ENCODE results near the gene MYCT1.
"Not testable (repeated sequence)": the region's sequence is repeated elsewhere in the genome, so short reads cannot be mapped to it uniquely, and the experiment has no call there.

Gene MYCT1

GRCh38 chr6:152697634-152698033 is at the start of gene MYCT1:
MYCT1 (plus strand) TSS chr6:152697897; CDS start chr6:152697903, 6 bp downstream.
- DNase-seq: no peak

- DNase-seq: peak in 1 of 14 donors; percentile 75
Measured at GRCh38 chr6:152648105-152648504, 49.6 kb upstream of the MYCT1 start.

- no peak for DNase-seq
Measured at GRCh38 chr6:152651986-152652385, 45.7 kb upstream of the MYCT1 start.

- no peak for DNase-seq
Measured at GRCh38 chr6:152661776-152662175, 35.9 kb upstream of the MYCT1 start.

- DNase-seq: peak in 1 of 14 donors; percentile 48
Measured at GRCh38 chr6:152669895-152670294, 27.8 kb upstream of the MYCT1 start.

- DNase-seq: no peak
Measured at GRCh38 chr6:152671171-152671570, 26.5 kb upstream of the MYCT1 start.

GRCh38 chr6:152673236-152673635 is 24.5 kb upstream of the MYCT1 start:
- no peak for DNase-seq

- DNase-seq: no peak
Measured at GRCh38 chr6:152680151-152680550, 17.5 kb upstream of the MYCT1 start.

- no peak for DNase-seq
Measured at GRCh38 chr6:152680879-152681517, 16.7 kb upstream of the MYCT1 start.

- no peak for DNase-seq
Measured at GRCh38 chr6:152682141-152682540, 15.6 kb upstream of the MYCT1 start.

GRCh38 chr6:152682935-152683334 is 14.8 kb upstream of the MYCT1 start:
- DNase-seq: not testable (repeated sequence)

- DNase-seq: no peak
Measured at GRCh38 chr6:152685819-152686218, 11.9 kb upstream of the MYCT1 start.

- DNase-seq: no peak
Measured at GRCh38 chr6:152695372-152696045, 2.2 kb upstream of the MYCT1 start.

GRCh38 chr6:152696522-152696921 is 1.2 kb upstream of the MYCT1 start:
- DNase-seq: no peak

GRCh38 chr6:152698692-152699091 is 995 bp downstream of the MYCT1 start:
- DNase-seq: no peak

GRCh38 chr6:152700427-152700826 is 2.7 kb downstream of the MYCT1 start:
- no peak for DNase-seq

GRCh38 chr6:152701081-152701862 is 3.6 kb downstream of the MYCT1 start:
- peak in 1 of 14 donors; percentile 58 for DNase-seq

- DNase-seq: no peak
Measured at GRCh38 chr6:152701863-152702401, 4.2 kb downstream of the MYCT1 start.

- DNase-seq: not testable (repeated sequence)
Measured at GRCh38 chr6:152703750-152704149, 6.1 kb downstream of the MYCT1 start.

- no peak for DNase-seq
Measured at GRCh38 chr6:152705327-152705726, 7.6 kb downstream of the MYCT1 start.

GRCh38 chr6:152716322-152716721 is 18.6 kb downstream of the MYCT1 start:
- DNase-seq: no peak

GRCh38 chr6:152720974-152721373 is 23.3 kb downstream of the MYCT1 start:
- DNase-seq: no peak

GRCh38 chr6:152721956-152722355 is 24.3 kb downstream of the MYCT1 start:
- DNase-seq: no peak

Measured in C1 segment of cervical spinal cord (tissue), 14 donors.